ENCODE measurements around the gene CIRBP.

CIRBP gene

GRCh38 chr19:1255186-1256161, 13.7 kb upstream of the CIRBP start:
- TF ChIP-seq CTCF (IDR thresholded peaks at IDR 0.05; ENCODE audit: low read depth, low read length, missing control alignments) = no peak
- H3K4me3 ChIP-seq (ENCODE audit: low read depth, low read length) = no peak overlapping the region
- no peak for DNase-seq (ENCODE audit: low read depth)

- TF ChIP-seq CTCF (IDR thresholded peaks at IDR 0.05; ENCODE audit: low read depth, low read length, missing control alignments) = no peak
- DNase-seq (ENCODE audit: low read depth) = no peak
- H3K4me3 ChIP-seq (ENCODE audit: low read depth, low read length) = no peak overlapping the region
Measured at GRCh38 chr19:1256646-1257474, 12.3 kb upstream of the CIRBP start.

- H3K4me3 ChIP-seq (ENCODE audit: low read depth, low read length) = no peak overlapping the region; the same call in 1 of the 2 replicates
- no peak for DNase-seq (ENCODE audit: low read depth)
- no peak for TF ChIP-seq CTCF (IDR thresholded peaks at IDR 0.05; ENCODE audit: low read depth, low read length, missing control alignments)
Measured at GRCh38 chr19:1257475-1258162, 11.5 kb upstream of the CIRBP start.

DNA sequence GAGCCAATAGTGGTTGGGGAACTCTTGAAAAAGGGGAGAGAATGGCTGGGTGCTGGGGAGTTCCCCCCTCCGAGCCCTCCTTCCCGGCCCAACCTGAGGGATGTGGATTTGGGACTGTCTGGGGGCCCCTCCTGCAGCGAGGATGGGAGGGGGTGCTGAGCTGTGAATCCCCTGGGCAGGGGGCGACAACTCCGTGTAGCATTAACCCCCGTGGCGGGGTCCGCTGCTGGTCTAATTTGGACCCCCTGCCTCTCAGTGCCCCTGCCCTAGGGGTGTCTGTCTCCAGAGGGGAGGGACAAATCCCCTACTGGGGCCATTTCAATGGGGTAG, 11.0 kb upstream of the CIRBP start:
- H3K4me3 ChIP-seq (ENCODE audit: low read depth, low read length) = peak overlapping the region; percentile 22
- TF ChIP-seq CTCF (IDR thresholded peaks at IDR 0.05; ENCODE audit: low read depth, low read length, missing control alignments) = no peak
- no peak for DNase-seq (ENCODE audit: low read depth)

- no peak for TF ChIP-seq CTCF (IDR thresholded peaks at IDR 0.05; ENCODE audit: low read depth, low read length, missing control alignments)
- DNase-seq (ENCODE audit: low read depth) = no peak
- peak overlapping the region; percentile 54 for H3K4me3 ChIP-seq (ENCODE audit: low read depth, low read length)
Measured at GRCh38 chr19:1258707-1259205, 10.4 kb upstream of the CIRBP start.

DNA sequence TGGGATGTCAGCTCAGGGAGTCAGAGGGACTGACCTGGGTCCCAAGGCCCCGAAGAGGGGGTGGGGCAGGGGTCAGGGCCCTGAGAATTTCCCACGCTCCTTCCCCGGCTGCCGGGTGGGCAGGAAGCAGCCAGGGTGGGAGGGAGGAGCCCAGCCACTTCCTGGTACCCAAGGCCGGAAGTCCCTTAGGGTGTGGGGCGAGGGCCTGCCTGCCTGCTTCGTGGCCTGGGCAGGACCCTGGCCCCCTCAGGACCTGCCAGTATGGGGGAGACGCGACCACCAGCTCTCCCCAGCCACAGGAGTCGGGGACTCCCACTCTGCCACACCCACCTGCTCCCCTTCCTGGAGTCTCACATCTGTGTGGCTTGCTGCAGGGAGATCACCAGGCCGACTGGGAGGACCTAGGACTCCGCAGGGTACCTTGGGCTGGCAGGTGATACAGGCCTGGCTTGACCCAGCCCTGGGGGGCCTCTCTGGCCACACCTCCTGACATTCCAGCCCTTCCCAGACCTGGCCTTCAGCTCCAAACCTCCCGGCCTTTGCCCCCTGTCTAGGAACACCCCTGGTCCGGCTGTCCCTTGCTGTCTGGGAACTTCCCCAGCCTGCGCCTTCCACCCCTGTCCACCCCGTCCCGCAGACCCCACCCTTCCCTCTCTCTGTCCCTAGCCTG, 9.8 kb upstream of the CIRBP start:
- no peak for DNase-seq (ENCODE audit: low read depth)
- H3K4me3 ChIP-seq (ENCODE audit: low read depth, low read length) = peak overlapping the region; percentile 54
- no peak for TF ChIP-seq CTCF (IDR thresholded peaks at IDR 0.05; ENCODE audit: low read depth, low read length, missing control alignments)

Measured in GM12864 (cell line).